ENCODE data around the gene CIRBP. TPM values are rescaled to one million over a fixed set of nuclear protein-coding genes. Genes with fewer than 3 reads are reported as not detected.
A peak's percentile ranks its signal among the peaks of the same experiment; 100 is the strongest.

CIRBP gene
- total and polyA plus RNA-seq, 2 donors (not counting 1 experiment from before 2014, with no cell fraction given): 643 to 1,164 TPM

- H3K9ac ChIP-seq (ENCODE audit: low read length): peak overlapping the region; percentile 57
- TF ChIP-seq EZH2 (IDR thresholded peaks at IDR 0.05; ENCODE audit: borderline replicate concordance, insufficient read depth, low read depth, low read length, poor library complexity, severe bottlenecking) (no peak), CTCF (IDR thresholded peaks at IDR 0.05) (no peak)
- peaks cover 82% of the 10 kb centered on the region for H3K4me1 Mint-ChIP-seq
- ChIA-PET CTCF (interaction anchor here (2.9 to 10.0 kb wide), 3 partner anchors 14 to 24 kb away, joined by 31 to 658 read pairs (median 113); partner anchors contain the start of gene ATP5F1D), POLR2A (interaction anchor here (5.4 to 11.0 kb wide), 3 partner anchors 11 to 24 kb away, joined by 33 to 402 read pairs (median 305); partner anchors contain the start of genes ATP5F1D and MIDN)
- no peaks in the 10 kb centered on the region for H3K9me3 Mint-ChIP-seq (ENCODE audit: insufficient read depth)
- H3K4me1 ChIP-seq (ENCODE audit: control insufficient read depth in 2 of 2, insufficient read depth in 2 of 2, low read length in 2 of 2): peaks cover 73 to 86% of the 10 kb centered on the region in 2 donors
- H3K79me2 ChIP-seq (ENCODE audit: control insufficient read depth, insufficient read depth, low read length): peaks cover 53% of the 10 kb centered on the region
- H4K20me1 ChIP-seq (ENCODE audit: control insufficient read depth, insufficient read depth, low read length, poor library complexity, severe bottlenecking): peaks cover 53% of the 10 kb centered on the region
- H3K27me3 Mint-ChIP-seq: no peaks in the 10 kb centered on the region
- H3K4me3 Mint-ChIP-seq: peak overlapping the region; percentile 95
- no peak overlapping the region for H2AFZ ChIP-seq (ENCODE audit: insufficient read depth, low read depth, low read length, poor library complexity, severe bottlenecking)
- peaks cover 3 to 28% of the 10 kb centered on the region in 2 experiments for H3K36me3 ChIP-seq (replicated peaks in 1 of 2; ENCODE audit: control extremely low read depth in 1 of 2, control insufficient read depth in 1 of 2, extremely low read depth in 1 of 2, insufficient read depth in 2 of 2, low read length in 1 of 2)
- H3K27me3 ChIP-seq (replicated peaks in 1 of 4; ENCODE audit: control extremely low read depth in 1 of 4, control insufficient read depth in 3 of 4, insufficient read depth in 4 of 4, low read length in 3 of 4): no peaks in the 10 kb centered on the region
- intact Hi-C loops (cut with micrococcal nuclease): loop anchor here (2.0 to 5.0 kb wide), 2 partner anchors 165 to 223 kb away; partner anchors contain the start of genes GPX4, PCSK4 and REEP6
- 33% methylated on average over 25 of the region's 35 CpGs for WGBS (ENCODE audit: insufficient coverage)
- peak overlapping the region; percentile 83 for H3K4me2 ChIP-seq (replicated peaks; ENCODE audit: low read depth, low read length, poor library complexity, severe bottlenecking)
- ATAC-seq (ENCODE audit: low read depth): no peak
- peak overlapping the region in 1 of 5 experiments; percentile 64 for H3K4me3 ChIP-seq (ENCODE audit: control extremely low read depth in 1 of 5, extremely low read depth in 1 of 5, insufficient read depth in 1 of 5, low read depth in 2 of 5, low read length in 4 of 5)
- H3K27ac ChIP-seq (ENCODE audit: low read length in 2 of 2): no peak overlapping the region
- peak; percentile 60 for DNase-seq
- no peaks in the 10 kb centered on the region for H3K9me3 ChIP-seq (ENCODE audit: control extremely low read depth in 1 of 3, control insufficient read depth in 2 of 3, insufficient read depth in 1 of 3, low read length in 2 of 3)
- H3K27ac Mint-ChIP-seq: peak overlapping the region; percentile 95
Measured at GRCh38 chr19:1267477-1268225, 1.5 kb upstream of the CIRBP start.
